Measurements from ENCODE around the gene EPHA6.

The EPHA6 gene

DNA sequence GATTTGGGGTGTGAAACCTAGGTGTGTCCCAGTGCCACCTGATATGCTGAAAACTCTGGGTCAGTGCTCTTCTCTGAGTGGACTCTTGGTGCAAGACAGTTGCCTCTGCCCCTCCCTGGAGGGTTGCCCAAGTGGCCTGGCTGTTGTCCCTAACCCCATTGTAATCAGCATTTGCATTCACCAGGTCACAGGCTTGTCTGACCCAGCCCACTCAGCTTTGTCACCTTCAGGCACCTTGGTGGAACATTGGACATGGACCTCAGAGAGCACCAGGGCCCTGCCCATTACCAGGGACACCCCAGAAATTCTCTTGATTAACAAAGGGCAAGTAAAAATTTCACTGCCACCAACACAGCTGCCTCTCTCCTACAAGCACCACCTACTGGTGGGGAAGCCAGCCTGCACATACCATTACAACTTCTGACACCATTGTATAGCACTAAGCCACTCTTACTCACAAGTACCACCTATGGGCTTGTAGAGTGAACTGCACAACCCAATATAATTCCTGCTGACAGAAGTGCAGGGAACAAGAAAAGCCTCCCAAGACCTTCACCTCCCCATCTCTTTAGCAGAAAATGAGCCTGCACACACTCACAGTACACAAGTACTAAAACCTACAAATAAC lies 324.6 kb downstream of the EPHA6 start:
- peak; percentile 49 for DNase-seq (ENCODE audit: low read depth)
- no peak overlapping the region for H3K4me3 ChIP-seq (ENCODE audit: low read length)
- TF ChIP-seq, protein P1, sequence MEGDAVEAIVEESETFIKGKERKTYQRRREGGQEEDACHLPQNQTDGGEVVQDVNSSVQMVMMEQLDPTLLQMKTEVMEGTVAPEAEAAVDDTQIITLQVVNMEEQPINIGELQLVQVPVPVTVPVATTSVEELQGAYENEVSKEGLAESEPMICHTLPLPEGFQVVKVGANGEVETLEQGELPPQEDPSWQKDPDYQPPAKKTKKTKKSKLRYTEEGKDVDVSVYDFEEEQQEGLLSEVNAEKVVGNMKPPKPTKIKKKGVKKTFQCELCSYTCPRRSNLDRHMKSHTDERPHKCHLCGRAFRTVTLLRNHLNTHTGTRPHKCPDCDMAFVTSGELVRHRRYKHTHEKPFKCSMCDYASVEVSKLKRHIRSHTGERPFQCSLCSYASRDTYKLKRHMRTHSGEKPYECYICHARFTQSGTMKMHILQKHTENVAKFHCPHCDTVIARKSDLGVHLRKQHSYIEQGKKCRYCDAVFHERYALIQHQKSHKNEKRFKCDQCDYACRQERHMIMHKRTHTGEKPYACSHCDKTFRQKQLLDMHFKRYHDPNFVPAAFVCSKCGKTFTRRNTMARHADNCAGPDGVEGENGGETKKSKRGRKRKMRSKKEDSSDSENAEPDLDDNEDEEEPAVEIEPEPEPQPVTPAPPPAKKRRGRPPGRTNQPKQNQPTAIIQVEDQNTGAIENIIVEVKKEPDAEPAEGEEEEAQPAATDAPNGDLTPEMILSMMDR (IDR thresholded peaks at IDR 0.05; ENCODE audit: insufficient read depth, low read depth, low read length, missing control alignments), result peak; percentile 37

DNA sequence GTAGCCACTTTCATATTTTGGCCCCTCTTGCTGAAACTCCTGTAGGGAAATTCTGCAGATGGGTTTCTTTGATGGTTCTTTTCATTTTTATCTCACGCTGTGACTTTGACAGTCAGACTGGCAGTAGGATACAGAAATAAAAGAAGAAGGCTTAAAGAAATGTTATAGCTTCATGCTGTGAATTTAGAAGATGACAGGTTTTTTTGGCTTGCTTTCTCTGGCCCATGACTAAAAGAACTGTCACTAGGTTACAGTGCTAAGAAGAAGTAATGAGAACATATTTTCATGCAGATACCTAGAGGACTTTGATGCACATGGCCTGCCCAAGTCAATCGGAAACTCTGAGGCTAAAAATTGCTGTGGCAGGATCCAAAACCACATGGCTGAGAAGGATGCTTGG lies 334.5 kb downstream of the EPHA6 start:
- no peak for DNase-seq (ENCODE audit: low read depth)
- TF ChIP-seq, protein P1 (IDR thresholded peaks at IDR 0.05; ENCODE audit: insufficient read depth, low read depth, low read length, missing control alignments), result no peak
- H3K4me3 ChIP-seq (ENCODE audit: low read length), result no peak overlapping the region

DNA sequence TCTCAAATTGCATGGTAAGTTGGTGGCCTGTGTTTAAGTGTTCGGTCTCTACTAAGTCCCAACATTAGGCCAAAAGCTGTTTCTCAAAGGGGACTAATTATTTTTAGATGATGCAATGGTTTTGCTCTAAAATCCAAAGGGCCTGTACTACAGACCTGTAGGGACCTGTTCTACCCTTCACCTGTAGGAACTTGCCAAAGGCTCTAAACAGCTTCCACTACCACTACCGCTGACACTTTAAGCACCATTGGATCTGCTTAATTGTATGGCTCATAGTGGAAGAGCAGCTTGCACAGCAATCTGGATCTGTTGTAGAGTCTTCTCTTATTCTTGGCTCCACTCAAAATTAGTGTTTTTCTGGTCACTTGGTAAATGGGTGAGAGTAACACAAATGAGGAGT lies 346.8 kb downstream of the EPHA6 start:
- TF ChIP-seq, protein P1 (IDR thresholded peaks at IDR 0.05; ENCODE audit: insufficient read depth, low read depth, low read length, missing control alignments), result no peak
- peak; percentile 68 for DNase-seq (ENCODE audit: low read depth)

DNA sequence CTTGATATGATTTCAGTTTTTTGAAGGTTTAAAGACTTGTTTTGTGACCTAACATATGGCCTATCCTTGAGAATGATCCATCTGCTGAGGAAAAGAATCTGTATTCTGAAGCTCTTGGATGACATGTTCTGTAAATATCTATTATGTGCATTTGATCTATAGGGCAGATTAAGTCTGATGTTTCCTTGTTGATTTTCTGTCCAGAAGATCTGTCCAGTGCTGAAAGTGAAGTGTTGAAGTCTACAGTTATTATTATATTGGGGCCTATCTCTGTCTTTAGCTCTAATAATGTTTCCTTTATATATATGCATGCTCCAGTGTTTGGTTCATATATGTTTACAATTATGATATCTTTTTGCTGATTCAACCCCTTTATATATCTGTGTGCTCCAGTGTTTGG lies 362.8 kb downstream of the EPHA6 start:
- no peak for DNase-seq (ENCODE audit: low read depth)
- H3K4me3 ChIP-seq (ENCODE audit: low read length), result no peak overlapping the region
- TF ChIP-seq, protein P1 (IDR thresholded peaks at IDR 0.05; ENCODE audit: insufficient read depth, low read depth, low read length, missing control alignments), result no peak

More for the DNA sequence above, 346.8 kb downstream of the EPHA6 start:
- H3K4me3 ChIP-seq (ENCODE audit: low read length), result no peak overlapping the region

DNA sequence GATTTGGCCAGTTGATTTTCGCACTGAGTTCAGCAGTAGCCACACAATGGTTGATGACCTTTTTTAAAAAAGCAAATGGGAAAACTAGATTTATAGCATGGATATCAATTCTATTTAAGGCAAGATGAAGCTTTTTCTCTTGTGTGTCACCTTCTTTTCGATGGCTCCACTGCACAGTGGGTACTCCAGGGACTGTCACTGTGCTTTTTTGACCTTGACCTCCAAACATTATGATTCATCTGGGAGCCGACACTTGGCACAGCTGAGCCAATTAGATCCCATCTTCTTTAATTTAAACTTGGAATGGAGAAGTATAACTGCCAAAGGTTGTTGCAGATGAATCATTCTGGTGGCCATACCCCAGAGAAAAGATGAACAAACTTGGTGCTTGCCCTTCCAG lies 367.3 kb downstream of the EPHA6 start:
- TF ChIP-seq, protein P1 (IDR thresholded peaks at IDR 0.05; ENCODE audit: insufficient read depth, low read depth, low read length, missing control alignments), result no peak
- H3K4me3 ChIP-seq (ENCODE audit: low read length), result no peak overlapping the region
- no peak for DNase-seq (ENCODE audit: low read depth)

DNA sequence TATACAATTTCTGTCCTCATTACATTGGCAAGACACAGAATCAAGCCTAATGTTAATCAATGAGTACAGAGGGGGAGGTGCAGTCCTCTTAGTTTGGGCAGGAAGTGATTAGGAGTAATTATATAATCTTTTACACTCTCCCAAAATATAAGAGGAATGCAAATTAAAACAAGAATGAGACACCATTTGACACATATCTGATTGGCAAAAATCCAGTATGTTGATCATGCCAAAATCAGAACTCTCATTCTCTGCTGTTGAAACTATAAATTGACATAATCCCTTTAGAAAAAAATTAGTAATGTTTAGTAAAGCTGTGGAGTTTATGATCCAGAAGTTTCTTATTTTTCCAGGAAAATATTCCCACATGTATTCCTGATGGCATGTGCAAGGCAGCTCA lies 373.4 kb downstream of the EPHA6 start:
- H3K4me3 ChIP-seq (ENCODE audit: low read length), result no peak overlapping the region
- TF ChIP-seq, protein P1 (IDR thresholded peaks at IDR 0.05; ENCODE audit: insufficient read depth, low read depth, low read length, missing control alignments), result no peak
- no peak for DNase-seq (ENCODE audit: low read depth)

DNA sequence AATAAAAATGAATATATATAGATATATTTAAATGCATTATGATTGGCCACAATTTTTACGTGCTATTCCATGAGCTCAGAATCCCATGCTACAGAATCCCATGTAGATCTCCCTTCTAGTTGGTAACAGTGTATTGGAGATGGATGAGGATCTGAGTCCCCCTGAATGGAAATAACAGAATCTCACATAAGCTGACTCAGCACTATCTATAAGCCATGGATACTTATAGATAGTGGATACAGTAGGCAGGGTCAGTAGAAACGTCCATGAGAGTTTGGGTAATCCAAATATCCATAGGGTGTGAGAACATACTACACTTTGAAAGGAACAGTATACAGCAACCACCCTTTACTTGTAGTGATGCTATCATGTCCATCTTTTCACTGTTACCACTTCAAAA lies 375.4 kb downstream of the EPHA6 start:
- no peak overlapping the region for H3K4me3 ChIP-seq (ENCODE audit: low read length)
- DNase-seq (ENCODE audit: low read depth), result no peak
- TF ChIP-seq, protein P1 (IDR thresholded peaks at IDR 0.05; ENCODE audit: insufficient read depth, low read depth, low read length, missing control alignments), result no peak
